BJ (cell line): ENCODE measurements around the gene ANKLE2. TPM values are rescaled to one million over a fixed set of nuclear protein-coding genes. Genes with fewer than 3 reads are reported as not detected.

ENCODE experiments used
- CTCF ChIA-PET: fragments of 350-600 bp; formaldehyde crosslinking; extraction: SDS; loops from one replicate; lab custom pipeline; 2021; ENCODE audit warnings: antibody characterized with exemption, inconsistent platforms; lab: Yijun Ruan, JAX
- POLR2A ChIA-PET: fragments of 300-600 bp; sonication (Branson Sonifier 250); formaldehyde crosslinking; extraction: SDS; loops from one replicate; lab custom pipeline; 2021; ENCODE audit warnings: antibody characterized with exemption; lab: Charles Lee
- DNase-seq: peaks from one replicate; pipeline ENCODE4 v3.0.0-alpha.2; 2011; ENCODE audit warnings: low read depth
- H3K27me3 ChIP-seq: 2 replicates; pipeline ENCODE4 v1.6.0; 2011; ENCODE audit warnings: low read length; ENCODE audit not compliant: control insufficient read depth, insufficient read depth
- H3K36me3 ChIP-seq: 2 replicates; pipeline ENCODE4 v1.5.1; 2011; ENCODE audit warnings: low read length; ENCODE audit not compliant: control insufficient read depth, insufficient read depth
- H3K4me3 ChIP-seq: 2 replicates; pipeline ENCODE4 v1.5.1; 2011; ENCODE audit warnings: low read depth, mild to moderate bottlenecking, control low read depth, low read length
- polyA plus RNA-seq: library from polyadenylated mRNA; depleted of rRNA; stranded (reverse); fragments of >200 nt; gene quantifications from 2 replicates; pipeline ENCODE4 v1.2.3, GENCODE V29; 2011; rRNA removed
- small RNA-seq: library from RNA; depleted of rRNA; stranded (forward); fragments of <200 nt; gene quantifications from one replicate; pipeline ENCODE3, GENCODE V24; 2012; ENCODE audit warnings: low replicate concordance, low read depth; ENCODE audit not compliant: insufficient read length
- TF ChIP-seq, protein P1 (sequence below): IDR thresholded peaks from 2 replicates; pipeline ENCODE4 v1.5.1; 2011; ENCODE audit warnings: low read depth, mild to moderate bottlenecking, control low read depth, inconsistent platforms, low read length, moderate library complexity; ENCODE audit not compliant: insufficient read depth

The ANKLE2 gene
- polyA plus RNA-seq, 1 experiment: 119 TPM

DNA sequence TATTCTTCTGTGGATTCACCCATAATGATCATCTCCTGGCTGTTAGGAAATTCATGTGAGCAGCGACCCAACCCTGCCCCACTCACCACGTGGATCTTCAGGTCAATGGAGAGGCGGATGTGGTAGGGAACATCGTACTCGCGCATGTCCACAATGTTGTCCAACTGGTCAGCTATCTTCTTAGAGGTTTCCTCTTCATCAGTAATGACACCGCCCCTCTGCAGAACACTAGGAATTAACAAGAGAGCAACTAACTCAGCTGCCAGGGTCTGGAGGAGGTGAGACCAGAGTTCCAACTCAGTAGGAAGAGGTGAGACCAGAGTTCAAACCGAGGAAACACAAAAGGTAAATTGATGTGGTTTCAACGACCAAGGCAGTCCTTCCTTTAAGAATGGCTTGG is 84.1 kb downstream of the ANKLE2 start:
- POLR2A ChIA-PET: no interaction called here
- Histone ChIP-seq H3K36me3 (peaks cover 4% of the 10 kb centered on the region), H3K27me3 (no peaks in the 10 kb centered on the region), H3K4me3 (no peak overlapping the region)
- DNase-seq: no peak
- CTCF ChIA-PET: no interaction called here
- TF ChIP-seq, protein P1, sequence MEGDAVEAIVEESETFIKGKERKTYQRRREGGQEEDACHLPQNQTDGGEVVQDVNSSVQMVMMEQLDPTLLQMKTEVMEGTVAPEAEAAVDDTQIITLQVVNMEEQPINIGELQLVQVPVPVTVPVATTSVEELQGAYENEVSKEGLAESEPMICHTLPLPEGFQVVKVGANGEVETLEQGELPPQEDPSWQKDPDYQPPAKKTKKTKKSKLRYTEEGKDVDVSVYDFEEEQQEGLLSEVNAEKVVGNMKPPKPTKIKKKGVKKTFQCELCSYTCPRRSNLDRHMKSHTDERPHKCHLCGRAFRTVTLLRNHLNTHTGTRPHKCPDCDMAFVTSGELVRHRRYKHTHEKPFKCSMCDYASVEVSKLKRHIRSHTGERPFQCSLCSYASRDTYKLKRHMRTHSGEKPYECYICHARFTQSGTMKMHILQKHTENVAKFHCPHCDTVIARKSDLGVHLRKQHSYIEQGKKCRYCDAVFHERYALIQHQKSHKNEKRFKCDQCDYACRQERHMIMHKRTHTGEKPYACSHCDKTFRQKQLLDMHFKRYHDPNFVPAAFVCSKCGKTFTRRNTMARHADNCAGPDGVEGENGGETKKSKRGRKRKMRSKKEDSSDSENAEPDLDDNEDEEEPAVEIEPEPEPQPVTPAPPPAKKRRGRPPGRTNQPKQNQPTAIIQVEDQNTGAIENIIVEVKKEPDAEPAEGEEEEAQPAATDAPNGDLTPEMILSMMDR: no peak

GRCh38 chr12:132675757-132676432 is 85.7 kb downstream of the ANKLE2 start:
- no peak for DNase-seq
- ChIA-PET POLR2A (no interaction called here), CTCF (no interaction called here)
- H3K36me3 ChIP-seq: peaks cover 8% of the 10 kb centered on the region
- no peak overlapping the region for H3K4me3 ChIP-seq
- TF ChIP-seq, protein P1: no peak
- no peaks in the 10 kb centered on the region for H3K27me3 ChIP-seq

Small RNAs within 50 kb of the gene (small RNA-seq; reads per million reads assigned to genes)
- not detected for gene RNA5SP379

Other genes with a start within 250 kb of the ANKLE2 start
- 0.11 and 0.15 TPM in 2 replicates for gene LRCOL1, start 151.2 kb downstream of the ANKLE2 start, polyA plus RNA-seq
- not detected in 2 replicates for gene P2RX2, start 143.1 kb downstream of the ANKLE2 start, polyA plus RNA-seq
- gene POLE, start 74.5 kb downstream of the ANKLE2 start, polyA plus RNA-seq: 9.8 and 17.7 TPM in 2 replicates
- 19.4 and 22.3 TPM in 2 replicates for gene PXMP2, start 74.2 kb downstream of the ANKLE2 start, polyA plus RNA-seq
- 12.4 and 17.7 TPM in 2 replicates for gene PGAM5, start 51.0 kb downstream of the ANKLE2 start, polyA plus RNA-seq
- gene GOLGA3, start 67.0 kb upstream of the ANKLE2 start, polyA plus RNA-seq: 23.6 and 26.0 TPM in 2 replicates
- gene CHFR, start 125.8 kb upstream of the ANKLE2 start, polyA plus RNA-seq: 29.5 and 41.6 TPM in 2 replicates
- gene ZNF605, start 194.5 kb upstream of the ANKLE2 start, polyA plus RNA-seq: 4.7 and 8.7 TPM in 2 replicates
- 3.9 and 4.6 TPM in 2 replicates for gene ZNF26, start 224.5 kb upstream of the ANKLE2 start, polyA plus RNA-seq